Activated CD4-positive, alpha-beta T cell treated with anti-CD3 and anti-CD28 coated beads for 1 hour (primary cell): Measurements from ENCODE around the gene MARK2.

Experiments
- DNase-seq: peaks from one replicate; pipeline ENCODE4 v3.0.0-alpha.2; 2020

MARK2 gene

GRCh38 chr11:63831326-63831725 lies 7.6 kb upstream of the MARK2 start:
- DNase-seq, result no peak

- no peak for DNase-seq
These were observed 6.6 kb upstream of the MARK2 start for GRCh38 chr11:63832336-63832735.

GRCh38 chr11:63833048-63833447 lies 5.9 kb upstream of the MARK2 start:
- DNase-seq, result no peak

- no peak for DNase-seq
These were observed 4.3 kb upstream of the MARK2 start for GRCh38 chr11:63834535-63835157.

- no peak for DNase-seq
These were observed 3.8 kb upstream of the MARK2 start for GRCh38 chr11:63835158-63835545.

- DNase-seq, result peak; percentile 59
These were observed 1.8 kb upstream of the MARK2 start for GRCh38 chr11:63837027-63837688.

GRCh38 chr11:63837739-63838138 lies 1.2 kb upstream of the MARK2 start:
- DNase-seq, result no peak

- DNase-seq, result no peak
These were observed 696 bp upstream of the MARK2 start for GRCh38 chr11:63838150-63838677.

- no peak for DNase-seq
These were observed 822 bp downstream of the MARK2 start for GRCh38 chr11:63839508-63840355.

- DNase-seq, result no peak
These were observed 1.6 kb downstream of the MARK2 start for GRCh38 chr11:63840356-63841060.

GRCh38 chr11:63841554-63841953 lies 2.6 kb downstream of the MARK2 start:
- no peak for DNase-seq

GRCh38 chr11:63843041-63843440 lies 4.1 kb downstream of the MARK2 start:
- no peak for DNase-seq

GRCh38 chr11:63844836-63845235 lies 5.9 kb downstream of the MARK2 start:
- DNase-seq, result no peak

- DNase-seq, result no peak
These were observed 6.4 kb downstream of the MARK2 start for GRCh38 chr11:63845303-63845702.

- DNase-seq, result no peak
These were observed 7.0 kb downstream of the MARK2 start for GRCh38 chr11:63845911-63846310.

GRCh38 chr11:63846897-63847296 lies 8.0 kb downstream of the MARK2 start:
- no peak for DNase-seq

GRCh38 chr11:63847363-63847762 lies 8.5 kb downstream of the MARK2 start:
- no peak for DNase-seq

- no peak for DNase-seq
These were observed 10.8 kb downstream of the MARK2 start for GRCh38 chr11:63849691-63850090.

GRCh38 chr11:63850920-63851319 lies 12.0 kb downstream of the MARK2 start:
- no peak for DNase-seq

GRCh38 chr11:63851364-63851763 lies 12.5 kb downstream of the MARK2 start:
- no peak for DNase-seq

GRCh38 chr11:63853476-63853875 lies 14.6 kb downstream of the MARK2 start:
- DNase-seq, result no peak

- no peak for DNase-seq
These were observed 15.8 kb downstream of the MARK2 start for GRCh38 chr11:63854696-63855095.

GRCh38 chr11:63855975-63856374 lies 17.1 kb downstream of the MARK2 start:
- no peak for DNase-seq
